Measurements from ENCODE around the gene POU6F2.

Gene POU6F2

GRCh38 chr7:39145283-39145682, 167.6 kb downstream of the POU6F2 start:
- H3K4me1 ChIP-seq (ENCODE audit: control insufficient read depth, insufficient read depth, low read length, unreplicated experiment): no peaks in the 10 kb centered on the region
- no peak overlapping the region for H2AFZ ChIP-seq (ENCODE audit: low read length, unreplicated experiment)
- no peaks in the 10 kb centered on the region for H3K79me2 ChIP-seq (ENCODE audit: control insufficient read depth, insufficient read depth, low read length, unreplicated experiment)
- H3K36me3 ChIP-seq (ENCODE audit: insufficient read depth, low read length): no peaks in the 10 kb centered on the region
- no peaks in the 10 kb centered on the region for H3K27me3 ChIP-seq (ENCODE audit: insufficient read depth, low read length)
- H3K27ac ChIP-seq (ENCODE audit: low read depth, low read length): no peak overlapping the region
- no peak overlapping the region for H3K4me3 ChIP-seq (ENCODE audit: low read depth, low read length)

- Histone ChIP-seq H3K4me3 (ENCODE audit: low read depth, low read length) (no peak overlapping the region), H3K4me1 (ENCODE audit: control insufficient read depth, insufficient read depth, low read length, unreplicated experiment) (no peaks in the 10 kb centered on the region), H3K36me3 (ENCODE audit: insufficient read depth, low read length) (no peaks in the 10 kb centered on the region), H2AFZ (ENCODE audit: low read length, unreplicated experiment) (no peak overlapping the region), H3K79me2 (ENCODE audit: control insufficient read depth, insufficient read depth, low read length, unreplicated experiment) (no peaks in the 10 kb centered on the region), H3K27ac (ENCODE audit: low read depth, low read length) (no peak overlapping the region), H3K27me3 (ENCODE audit: insufficient read depth, low read length) (no peaks in the 10 kb centered on the region)
Observed at GRCh38 chr7:39145935-39146334, 168.2 kb downstream of the POU6F2 start.

GRCh38 chr7:39152701-39153100, 175.0 kb downstream of the POU6F2 start:
- no peaks in the 10 kb centered on the region for H3K36me3 ChIP-seq (ENCODE audit: insufficient read depth, low read length)
- peaks cover 12% of the 10 kb centered on the region; the same call in 1 of the 2 replicates for H3K27me3 ChIP-seq (ENCODE audit: insufficient read depth, low read length)
- H3K27ac ChIP-seq (ENCODE audit: low read depth, low read length): no peak overlapping the region
- no peaks in the 10 kb centered on the region for H3K4me1 ChIP-seq (ENCODE audit: control insufficient read depth, insufficient read depth, low read length, unreplicated experiment)
- no peak overlapping the region for H3K4me3 ChIP-seq (ENCODE audit: low read depth, low read length)
- H2AFZ ChIP-seq (ENCODE audit: low read length, unreplicated experiment): no peak overlapping the region
- H3K79me2 ChIP-seq (ENCODE audit: control insufficient read depth, insufficient read depth, low read length, unreplicated experiment): no peaks in the 10 kb centered on the region

GRCh38 chr7:39153113-39153512, 175.4 kb downstream of the POU6F2 start:
- no peaks in the 10 kb centered on the region for H3K79me2 ChIP-seq (ENCODE audit: control insufficient read depth, insufficient read depth, low read length, unreplicated experiment)
- no peak overlapping the region for H2AFZ ChIP-seq (ENCODE audit: low read length, unreplicated experiment)
- peaks cover 14% of the 10 kb centered on the region; the same call in 1 of the 2 replicates for H3K27me3 ChIP-seq (ENCODE audit: insufficient read depth, low read length)
- no peak overlapping the region for H3K4me3 ChIP-seq (ENCODE audit: low read depth, low read length)
- no peaks in the 10 kb centered on the region for H3K36me3 ChIP-seq (ENCODE audit: insufficient read depth, low read length)
- H3K27ac ChIP-seq (ENCODE audit: low read depth, low read length): no peak overlapping the region
- no peaks in the 10 kb centered on the region for H3K4me1 ChIP-seq (ENCODE audit: control insufficient read depth, insufficient read depth, low read length, unreplicated experiment)

- no peak overlapping the region for H2AFZ ChIP-seq (ENCODE audit: low read length, unreplicated experiment)
- H3K36me3 ChIP-seq (ENCODE audit: insufficient read depth, low read length): no peaks in the 10 kb centered on the region
- H3K27me3 ChIP-seq (ENCODE audit: insufficient read depth, low read length): peaks cover 18% of the 10 kb centered on the region; the same call in 1 of the 2 replicates
- no peak overlapping the region for H3K27ac ChIP-seq (ENCODE audit: low read depth, low read length)
- H3K79me2 ChIP-seq (ENCODE audit: control insufficient read depth, insufficient read depth, low read length, unreplicated experiment): no peaks in the 10 kb centered on the region
- H3K4me1 ChIP-seq (ENCODE audit: control insufficient read depth, insufficient read depth, low read length, unreplicated experiment): no peaks in the 10 kb centered on the region
- H3K4me3 ChIP-seq (ENCODE audit: low read depth, low read length): no peak overlapping the region
Observed at GRCh38 chr7:39153647-39154046, 175.9 kb downstream of the POU6F2 start.

GRCh38 chr7:39154815-39155214, 177.1 kb downstream of the POU6F2 start:
- H3K27me3 ChIP-seq (ENCODE audit: insufficient read depth, low read length): peaks cover 18% of the 10 kb centered on the region; the same call in 1 of the 2 replicates
- no peaks in the 10 kb centered on the region for H3K36me3 ChIP-seq (ENCODE audit: insufficient read depth, low read length)
- H3K27ac ChIP-seq (ENCODE audit: low read depth, low read length): no peak overlapping the region
- no peak overlapping the region for H2AFZ ChIP-seq (ENCODE audit: low read length, unreplicated experiment)
- no peaks in the 10 kb centered on the region for H3K4me1 ChIP-seq (ENCODE audit: control insufficient read depth, insufficient read depth, low read length, unreplicated experiment)
- H3K79me2 ChIP-seq (ENCODE audit: control insufficient read depth, insufficient read depth, low read length, unreplicated experiment): no peaks in the 10 kb centered on the region
- H3K4me3 ChIP-seq (ENCODE audit: low read depth, low read length): no peak overlapping the region

GRCh38 chr7:39158367-39158766, 180.7 kb downstream of the POU6F2 start:
- Histone ChIP-seq H3K4me1 (ENCODE audit: control insufficient read depth, insufficient read depth, low read length, unreplicated experiment) (no peaks in the 10 kb centered on the region), H3K27me3 (ENCODE audit: insufficient read depth, low read length) (peaks cover 10% of the 10 kb centered on the region; the same call in 1 of the 2 replicates), H3K4me3 (ENCODE audit: low read depth, low read length) (no peak overlapping the region), H3K36me3 (ENCODE audit: insufficient read depth, low read length) (no peaks in the 10 kb centered on the region), H3K27ac (ENCODE audit: low read depth, low read length) (no peak overlapping the region), H2AFZ (ENCODE audit: low read length, unreplicated experiment) (no peak overlapping the region), H3K79me2 (ENCODE audit: control insufficient read depth, insufficient read depth, low read length, unreplicated experiment) (no peaks in the 10 kb centered on the region)

GRCh38 chr7:39161903-39162302, 184.2 kb downstream of the POU6F2 start:
- Histone ChIP-seq H3K27me3 (ENCODE audit: insufficient read depth, low read length) (peaks cover 13% of the 10 kb centered on the region; the same call in 1 of the 2 replicates), H3K79me2 (ENCODE audit: control insufficient read depth, insufficient read depth, low read length, unreplicated experiment) (no peaks in the 10 kb centered on the region), H3K4me3 (ENCODE audit: low read depth, low read length) (no peak overlapping the region), H2AFZ (ENCODE audit: low read length, unreplicated experiment) (no peak overlapping the region), H3K36me3 (ENCODE audit: insufficient read depth, low read length) (no peaks in the 10 kb centered on the region), H3K4me1 (ENCODE audit: control insufficient read depth, insufficient read depth, low read length, unreplicated experiment) (no peaks in the 10 kb centered on the region), H3K27ac (ENCODE audit: low read depth, low read length) (no peak overlapping the region)

- Histone ChIP-seq H3K4me1 (ENCODE audit: control insufficient read depth, insufficient read depth, low read length, unreplicated experiment) (no peaks in the 10 kb centered on the region), H3K36me3 (ENCODE audit: insufficient read depth, low read length) (no peaks in the 10 kb centered on the region), H3K27ac (ENCODE audit: low read depth, low read length) (no peak overlapping the region), H3K27me3 (ENCODE audit: insufficient read depth, low read length) (0 out of 2 replicates have a peak, but pooled peaks cover 7% of the 10 kb centered on the region), H3K4me3 (ENCODE audit: low read depth, low read length) (no peak overlapping the region), H3K79me2 (ENCODE audit: control insufficient read depth, insufficient read depth, low read length, unreplicated experiment) (no peaks in the 10 kb centered on the region), H2AFZ (ENCODE audit: low read length, unreplicated experiment) (no peak overlapping the region)
Observed at GRCh38 chr7:39164887-39165286, 187.2 kb downstream of the POU6F2 start.

GRCh38 chr7:39168403-39169098, 190.8 kb downstream of the POU6F2 start:
- Histone ChIP-seq H3K4me1 (ENCODE audit: control insufficient read depth, insufficient read depth, low read length, unreplicated experiment) (no peaks in the 10 kb centered on the region), H3K27me3 (ENCODE audit: insufficient read depth, low read length) (0 out of 2 replicates have a peak, but pooled peaks cover 3% of the 10 kb centered on the region), H3K36me3 (ENCODE audit: insufficient read depth, low read length) (no peaks in the 10 kb centered on the region), H3K79me2 (ENCODE audit: control insufficient read depth, insufficient read depth, low read length, unreplicated experiment) (no peaks in the 10 kb centered on the region), H2AFZ (ENCODE audit: low read length, unreplicated experiment) (no peak overlapping the region), H3K27ac (ENCODE audit: low read depth, low read length) (no peak overlapping the region), H3K4me3 (ENCODE audit: low read depth, low read length) (no peak overlapping the region)

GRCh38 chr7:39172137-39172536, 194.4 kb downstream of the POU6F2 start:
- Histone ChIP-seq H3K4me3 (ENCODE audit: low read depth, low read length) (no peak overlapping the region), H3K27ac (ENCODE audit: low read depth, low read length) (no peak overlapping the region), H3K36me3 (ENCODE audit: insufficient read depth, low read length) (no peaks in the 10 kb centered on the region), H3K79me2 (ENCODE audit: control insufficient read depth, insufficient read depth, low read length, unreplicated experiment) (no peaks in the 10 kb centered on the region), H3K4me1 (ENCODE audit: control insufficient read depth, insufficient read depth, low read length, unreplicated experiment) (no peaks in the 10 kb centered on the region), H3K27me3 (ENCODE audit: insufficient read depth, low read length) (no peaks in the 10 kb centered on the region), H2AFZ (ENCODE audit: low read length, unreplicated experiment) (no peak overlapping the region)
